Neuron (in vitro differentiated cells): ENCODE results near the gene CCDC47.

Experiments used
- H2AFZ ChIP-seq: one replicate; pipeline ENCODE4 v1.6.1; 2013; ENCODE audit warnings: low read depth, mild to moderate bottlenecking, inconsistent platforms, low read length, moderate library complexity
- H3K27me3 ChIP-seq: one replicate; pipeline ENCODE4 v1.6.1; 2013; ENCODE audit warnings: low read length; ENCODE audit not compliant: insufficient read depth
- H3K36me3 ChIP-seq: one replicate; pipeline ENCODE4 v1.6.1; 2013; ENCODE audit warnings: low read length; ENCODE audit not compliant: insufficient read depth
- H3K4me1 ChIP-seq: one replicate; pipeline ENCODE4 v1.6.1; 2013; ENCODE audit warnings: low read length; ENCODE audit not compliant: insufficient read depth
- H3K4me3 ChIP-seq: 2 replicates; pipeline ENCODE4 v1.5.1; 2013; ENCODE audit warnings: mild to moderate bottlenecking, low read length, moderate library complexity
- H3K9me3 ChIP-seq: one replicate; pipeline ENCODE4 v1.6.1; 2013; ENCODE audit warnings: low read length

Gene CCDC47

DNA sequence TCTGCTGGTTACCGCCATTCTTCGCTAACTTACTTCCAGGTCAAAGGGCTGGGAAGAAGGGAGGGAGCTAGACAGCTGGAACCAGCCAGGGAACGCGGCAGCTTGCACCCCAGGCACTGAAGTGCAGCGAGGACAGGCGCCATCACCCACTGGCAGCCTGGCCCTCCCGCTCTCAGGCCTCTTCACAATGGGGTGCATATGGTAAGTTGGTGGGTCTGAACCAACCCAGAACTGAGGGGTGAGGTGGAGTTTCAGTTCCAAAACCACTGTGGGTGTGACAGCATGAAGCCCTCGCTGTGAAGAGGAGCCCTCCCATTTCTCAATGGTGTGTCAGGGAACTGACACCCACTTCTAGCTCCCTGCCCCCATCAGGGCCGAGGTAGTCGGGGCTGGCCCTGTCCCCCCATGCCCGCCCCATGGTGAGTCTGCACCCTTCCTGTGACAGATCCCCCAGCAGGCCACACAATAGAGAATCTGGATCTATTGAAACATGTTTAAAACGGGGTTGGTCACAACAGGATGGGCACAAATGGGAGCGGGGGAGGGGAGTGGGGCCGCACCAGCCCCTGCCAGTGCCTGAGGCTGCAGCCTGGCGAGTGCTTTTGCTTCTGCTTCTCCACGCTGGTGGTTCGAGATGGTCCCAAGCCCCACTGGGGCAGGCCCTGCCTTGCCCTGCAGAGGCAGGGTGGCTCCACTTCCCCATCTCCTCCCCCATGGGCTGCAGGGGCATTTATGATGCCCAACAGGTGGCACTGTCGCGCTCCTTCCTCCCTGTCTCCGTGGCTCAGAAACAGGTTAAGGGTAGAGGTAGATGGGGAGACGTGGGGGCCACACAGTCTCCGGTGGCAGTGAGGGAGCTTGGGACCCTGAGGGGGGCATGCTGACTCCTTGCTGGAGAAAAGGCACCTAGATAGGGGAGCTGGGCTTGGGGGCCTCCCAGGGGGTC lies 75.8 kb downstream of the CCDC47 start:
- Histone ChIP-seq H3K4me1 (peaks cover 4% of the 10 kb centered on the region), H3K36me3 (peaks cover 33% of the 10 kb centered on the region), H3K4me3 (no peak overlapping the region), H3K27me3 (no peaks in the 10 kb centered on the region), H2AFZ (no peak overlapping the region), H3K9me3 (no peaks in the 10 kb centered on the region)

DNA sequence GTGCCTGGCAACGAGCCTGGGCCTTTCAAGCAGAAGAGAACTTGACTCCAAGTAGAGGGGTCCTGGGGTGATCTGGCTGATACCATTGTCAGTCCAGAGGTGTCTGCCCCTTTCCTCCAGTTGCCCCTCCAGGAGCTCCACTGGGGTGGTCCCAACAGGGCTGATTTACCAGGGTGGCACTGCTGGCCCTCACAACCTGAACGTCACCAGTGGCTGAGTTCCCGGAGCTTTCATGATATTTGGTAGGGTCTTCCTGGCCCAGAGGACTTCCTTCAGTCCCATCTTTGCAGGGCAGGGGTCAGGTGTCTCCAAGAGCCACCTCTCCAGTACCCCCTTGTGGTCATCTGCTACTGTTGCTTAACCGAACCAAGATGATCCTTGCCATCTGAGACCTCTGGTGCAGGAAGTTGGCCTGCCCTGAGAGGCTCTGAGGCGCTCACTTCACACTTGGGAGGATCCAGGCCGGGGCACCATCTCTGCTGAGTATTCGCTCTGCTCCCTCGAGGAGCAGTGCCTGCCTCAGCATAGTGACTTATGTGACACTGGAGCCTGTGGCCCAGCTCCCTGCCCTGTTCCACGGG lies 76.9 kb downstream of the CCDC47 start:
- H3K27me3 ChIP-seq = no peaks in the 10 kb centered on the region
- H2AFZ ChIP-seq = no peak overlapping the region
- no peaks in the 10 kb centered on the region for H3K9me3 ChIP-seq
- H3K4me1 ChIP-seq = peaks cover 4% of the 10 kb centered on the region
- H3K4me3 ChIP-seq = no peak overlapping the region
- H3K36me3 ChIP-seq = peaks cover 36% of the 10 kb centered on the region

GRCh38 chr17:63695889-63696288 lies 77.5 kb downstream of the CCDC47 start:
- H3K27me3 ChIP-seq = no peaks in the 10 kb centered on the region
- H3K9me3 ChIP-seq = no peaks in the 10 kb centered on the region
- no peak overlapping the region for H3K4me3 ChIP-seq
- H3K36me3 ChIP-seq = peaks cover 42% of the 10 kb centered on the region
- H2AFZ ChIP-seq = no peak overlapping the region
- H3K4me1 ChIP-seq = peaks cover 4% of the 10 kb centered on the region
